Natural killer cell (primary cell): Measurements from ENCODE around the gene TEC. TPM values are rescaled to one million over a fixed set of nuclear protein-coding genes. Genes with fewer than 3 reads are reported as not detected.

Experiments used
- ATAC-seq, 3 donors: fragments of 150-1000 bp in 2 of 3; fragments of 200-7000 bp in 1 of 3; cut with Tn5 transposase; 1 replicate in 1 of 3; 2 replicates in 2 of 3; pipeline ENCODE4 v1.10.0; 2021; ENCODE audit warnings: mild to moderate bottlenecking in 2 of 3, moderate library complexity in 2 of 3
- DNase-seq, 2 donors: peaks; one replicate each; pipeline versions ENCODE4 v3.0.0 to v3.0.0-alpha.2; 2013 to 2021; ENCODE audit warnings: mixed read lengths in 1 of 2
- H3K27ac ChIP-seq: one replicate; pipeline ENCODE4 v1.5.1; 2013; ENCODE audit warnings: mild to moderate bottlenecking, low read length
- H3K27me3 ChIP-seq: one replicate; pipeline ENCODE4 v1.6.1; 2013; ENCODE audit warnings: low read length; ENCODE audit not compliant: control insufficient read depth, insufficient read depth
- H3K36me3 ChIP-seq: one replicate; pipeline ENCODE4 v1.6.1; 2013; ENCODE audit warnings: low read length; ENCODE audit not compliant: control insufficient read depth, insufficient read depth
- H3K4me1 ChIP-seq: one replicate; pipeline ENCODE4 v1.6.1; 2013; ENCODE audit warnings: low read length; ENCODE audit not compliant: control insufficient read depth, insufficient read depth
- H3K4me3 ChIP-seq: one replicate; pipeline ENCODE4 v1.5.1; 2013; ENCODE audit warnings: low read length
- H3K9me3 ChIP-seq: one replicate; pipeline ENCODE4 v1.6.1; 2013; ENCODE audit warnings: low read length; ENCODE audit not compliant: control insufficient read depth, insufficient read depth
- H3K27ac Mint-ChIP-seq, 2 donors: one replicate each; pipeline ENCODE4 v1.8.0; 2022; ENCODE audit warnings: mild to moderate bottlenecking in 2 of 2, mixed read lengths in 2 of 2, moderate library complexity in 1 of 2
- H3K27me3 Mint-ChIP-seq, 2 donors: one replicate each; pipeline ENCODE4 v1.8.0; 2022; ENCODE audit warnings: low read depth in 2 of 2, mixed read lengths in 2 of 2
- H3K36me3 Mint-ChIP-seq: one replicate; pipeline ENCODE4 v1.8.0; 2022; ENCODE audit warnings: mixed read lengths
- H3K4me1 Mint-ChIP-seq, 2 donors: one replicate each; pipeline ENCODE4 v1.8.0; 2022; ENCODE audit warnings: mixed read lengths in 2 of 2
- H3K4me3 Mint-ChIP-seq: one replicate; pipeline ENCODE4 v1.8.0; 2022; ENCODE audit warnings: mild to moderate bottlenecking, moderate library complexity, mixed read lengths
- H3K9me3 Mint-ChIP-seq, 2 donors: one replicate each; pipeline ENCODE4 v1.8.0; 2022; ENCODE audit warnings: mixed read lengths in 2 of 2
- CTCF ChIP-seq: fragments of 200-600 bp; IDR thresholded peaks from one replicate; pipeline ENCODE4 v1.8.0; 2022; ENCODE audit warnings: antibody characterized with exemption
- WGBS: methylation state at CpG from one replicate; pipeline ENCODE4 v1.1.7; 2013; ENCODE audit warnings: missing lambda C conversion rate; ENCODE audit not compliant: insufficient coverage; 5-methylcytosine and 5-hydroxymethylcytosine counted together
- intact Hi-C: fragments of 100-400 bp; cut with micrococcal nuclease; formaldehyde crosslinking; loops from one replicate; pipeline ENCODE4 v1.14.2; 2022
- total RNA-seq, 4 donors: library from RNA; stranded (reverse); fragments of 120-200 nt in 1 of 4; gene quantifications; one replicate each; pipeline versions ENCODE4 v1.2.3 to v1.2.4, GENCODE V29; 2013 to 2022

Gene TEC
- total RNA-seq, 3 donors from 2014 or later (not counting 1 experiment from before 2014, with no cell fraction given), result 4.0 to 7.4 (median 4.7) TPM

DNA sequence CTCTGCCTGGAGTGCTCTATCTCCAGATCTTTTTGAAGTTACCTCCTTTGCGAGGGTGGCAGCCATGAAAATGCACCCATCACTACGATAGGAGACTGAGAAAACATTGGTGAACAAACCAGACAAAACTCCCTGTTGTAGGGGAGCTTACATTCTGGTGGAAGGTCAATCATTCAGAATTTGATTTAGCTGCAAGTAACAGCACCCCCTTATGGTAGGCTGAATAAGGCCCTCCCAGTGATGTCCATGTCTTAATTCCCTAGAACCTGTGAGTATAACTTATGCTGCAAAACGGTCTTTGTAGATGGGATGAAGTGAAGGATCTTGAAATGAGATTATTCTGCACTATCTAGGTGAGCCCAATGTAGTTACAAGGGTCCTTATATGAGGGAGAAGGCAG is 5.6 kb upstream of the TEC start:
- Histone ChIP-seq H3K9me3 (no peaks in the 10 kb centered on the region), H3K27me3 (no peaks in the 10 kb centered on the region), H3K36me3 (no peaks in the 10 kb centered on the region), H3K27ac (no peak overlapping the region), H3K4me3 (no peak overlapping the region), H3K4me1 (peaks cover 6% of the 10 kb centered on the region)
- peak; percentile 57 for TF ChIP-seq CTCF
- no peaks in the 10 kb centered on the region for H3K36me3 Mint-ChIP-seq
- H3K4me1 Mint-ChIP-seq, result peaks cover 9 to 11% of the 10 kb centered on the region in 2 donors
- no peaks in the 10 kb centered on the region for H3K9me3 Mint-ChIP-seq
- no peaks in the 10 kb centered on the region for H3K27me3 Mint-ChIP-seq
- 27% methylated on average over 2 of the region's 3 CpGs for WGBS
- H3K27ac Mint-ChIP-seq, result no peak overlapping the region
- DNase-seq (peak in 1 of 2 donors; percentile 49), ATAC-seq (peak; percentile 56 to 69 (median 57))
- intact Hi-C loops, result loop anchor here (10.0 kb wide), 1 partner anchor 150 kb away; no protein-coding TSS in a partner anchor
- H3K4me3 Mint-ChIP-seq, result no peak overlapping the region

DNA sequence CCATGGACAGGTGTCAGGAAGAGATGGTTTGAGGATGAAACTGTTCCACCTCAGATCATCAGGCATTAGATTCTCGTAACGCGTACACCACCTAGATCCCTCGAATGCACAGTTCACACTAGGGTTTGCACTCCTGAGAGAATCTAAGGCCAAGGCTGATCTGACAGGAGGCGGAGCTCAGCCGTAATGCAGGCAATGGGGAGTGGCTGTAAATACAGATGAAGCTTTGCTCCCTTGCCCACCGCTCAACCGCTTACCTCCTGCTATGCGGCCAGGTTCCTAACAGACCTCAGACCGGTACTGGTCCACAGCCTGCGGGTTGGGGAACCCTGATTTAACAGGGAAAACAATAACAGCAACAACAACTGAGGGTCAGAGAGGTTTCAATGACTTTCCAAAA is 2.0 kb upstream of the TEC start:
- Mint-ChIP-seq H3K27ac (peak overlapping the region; percentile 84 to 91), H3K27me3 (no peaks in the 10 kb centered on the region), H3K4me1 (peaks cover 17 to 20% of the 10 kb centered on the region in 2 donors), H3K9me3 (no peaks in the 10 kb centered on the region), H3K4me3 (no peak overlapping the region), H3K36me3 (no peaks in the 10 kb centered on the region)
- no peak overlapping the region for H3K4me3 ChIP-seq
- intact Hi-C loops, result loop anchor here (10.0 kb wide), 1 partner anchor 147 kb away; no protein-coding TSS in a partner anchor
- WGBS, result 89% methylated on average over 11 of the region's 11 CpGs
- H3K4me1 ChIP-seq, result peaks cover 14% of the 10 kb centered on the region
- H3K9me3 ChIP-seq, result no peaks in the 10 kb centered on the region
- no peaks in the 10 kb centered on the region for H3K36me3 ChIP-seq
- H3K27ac ChIP-seq, result no peak overlapping the region
- DNase-seq (peak in 1 of 2 donors; percentile 12), ATAC-seq (no peak)
- no peaks in the 10 kb centered on the region for H3K27me3 ChIP-seq
- TF ChIP-seq CTCF, result no peak

GRCh38 chr4:48270951-48271473 is 1.4 kb upstream of the TEC start:
- peaks cover 14% of the 10 kb centered on the region for H3K4me1 ChIP-seq
- Mint-ChIP-seq H3K9me3 (no peaks in the 10 kb centered on the region), H3K27me3 (no peaks in the 10 kb centered on the region), H3K27ac (peak overlapping the region; percentile 84 to 91), H3K4me1 (peaks cover 17 to 20% of the 10 kb centered on the region in 2 donors), H3K4me3 (peak overlapping the region; percentile 6), H3K36me3 (no peaks in the 10 kb centered on the region)
- no peaks in the 10 kb centered on the region for H3K27me3 ChIP-seq
- intact Hi-C loops, result loop anchor here (1.0 to 10.0 kb wide), 2 partner anchors 70 to 146 kb away; partner anchors contain the start of gene SLAIN2
- no peaks in the 10 kb centered on the region for H3K9me3 ChIP-seq
- 45% methylated on average over 6 of the region's 6 CpGs for WGBS
- ATAC-seq, result no peak
- no peak overlapping the region for H3K4me3 ChIP-seq
- H3K27ac ChIP-seq, result peak overlapping the region; percentile 94
- no peak for TF ChIP-seq CTCF
- DNase-seq, result peak in 1 of 2 donors; percentile 20
- H3K36me3 ChIP-seq, result no peaks in the 10 kb centered on the region

GRCh38 chr4:48270523-48270897 is 872 bp upstream of the TEC start:
- H3K27me3 ChIP-seq, result no peaks in the 10 kb centered on the region
- H3K4me1 ChIP-seq, result peaks cover 14% of the 10 kb centered on the region
- no peak for ATAC-seq
- H3K9me3 Mint-ChIP-seq, result no peaks in the 10 kb centered on the region
- no peak for TF ChIP-seq CTCF
- no peaks in the 10 kb centered on the region for H3K36me3 ChIP-seq
- H3K36me3 Mint-ChIP-seq, result no peaks in the 10 kb centered on the region
- DNase-seq, result no peak
- peak overlapping the region; percentile 61 for H3K4me3 ChIP-seq
- WGBS, result 59% methylated on average over 2 of the region's 3 CpGs
- intact Hi-C loops, result loop anchor here (1.0 to 10.0 kb wide), 2 partner anchors 71 to 146 kb away; partner anchors contain the start of gene SLAIN2
- H3K27ac Mint-ChIP-seq, result peak overlapping the region; percentile 84 to 91
- H3K27me3 Mint-ChIP-seq, result no peaks in the 10 kb centered on the region
- H3K4me3 Mint-ChIP-seq, result peak overlapping the region; percentile 97
- H3K27ac ChIP-seq, result peak overlapping the region; percentile 94
- H3K4me1 Mint-ChIP-seq, result peaks cover 17 to 20% of the 10 kb centered on the region in 2 donors
- no peaks in the 10 kb centered on the region for H3K9me3 ChIP-seq
